GM12874 (cell line): Measurements from ENCODE around the gene PXMP4.

Source experiments
- TF ChIP-seq, protein P1 (sequence below): IDR thresholded peaks from 2 replicates; pipeline ENCODE4 v1.5.1; 2011; ENCODE audit warnings: low read depth, mild to moderate bottlenecking, control low read depth, low read length, moderate library complexity; ENCODE audit not compliant: insufficient read depth

Gene PXMP4

GRCh38 chr20:33681728-33682353 lies 38.3 kb downstream of the PXMP4 start:
- TF ChIP-seq, protein P1, sequence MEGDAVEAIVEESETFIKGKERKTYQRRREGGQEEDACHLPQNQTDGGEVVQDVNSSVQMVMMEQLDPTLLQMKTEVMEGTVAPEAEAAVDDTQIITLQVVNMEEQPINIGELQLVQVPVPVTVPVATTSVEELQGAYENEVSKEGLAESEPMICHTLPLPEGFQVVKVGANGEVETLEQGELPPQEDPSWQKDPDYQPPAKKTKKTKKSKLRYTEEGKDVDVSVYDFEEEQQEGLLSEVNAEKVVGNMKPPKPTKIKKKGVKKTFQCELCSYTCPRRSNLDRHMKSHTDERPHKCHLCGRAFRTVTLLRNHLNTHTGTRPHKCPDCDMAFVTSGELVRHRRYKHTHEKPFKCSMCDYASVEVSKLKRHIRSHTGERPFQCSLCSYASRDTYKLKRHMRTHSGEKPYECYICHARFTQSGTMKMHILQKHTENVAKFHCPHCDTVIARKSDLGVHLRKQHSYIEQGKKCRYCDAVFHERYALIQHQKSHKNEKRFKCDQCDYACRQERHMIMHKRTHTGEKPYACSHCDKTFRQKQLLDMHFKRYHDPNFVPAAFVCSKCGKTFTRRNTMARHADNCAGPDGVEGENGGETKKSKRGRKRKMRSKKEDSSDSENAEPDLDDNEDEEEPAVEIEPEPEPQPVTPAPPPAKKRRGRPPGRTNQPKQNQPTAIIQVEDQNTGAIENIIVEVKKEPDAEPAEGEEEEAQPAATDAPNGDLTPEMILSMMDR: no peak

DNA sequence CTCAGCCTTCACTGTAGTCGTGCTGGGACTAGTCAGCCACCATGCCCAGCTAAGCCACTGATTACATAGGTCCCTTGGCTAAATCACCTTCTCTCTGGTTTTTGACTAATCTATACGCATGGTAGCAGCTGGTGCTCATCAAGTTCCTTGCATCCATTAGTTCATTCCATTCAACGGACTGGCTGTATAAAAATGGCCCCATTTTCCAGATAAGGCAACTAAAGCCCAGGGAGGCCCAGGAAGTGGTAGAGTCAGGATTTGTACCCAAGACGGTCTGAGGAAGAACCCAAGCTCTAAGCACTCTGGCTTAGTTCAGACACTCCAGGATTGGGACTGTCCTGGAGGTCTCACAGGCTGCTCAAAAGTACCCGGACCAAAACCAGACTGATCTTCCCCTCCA lies 38.8 kb downstream of the PXMP4 start:
- TF ChIP-seq, protein P1: no peak

- TF ChIP-seq, protein P1: no peak
These were observed 39.4 kb downstream of the PXMP4 start for GRCh38 chr20:33680686-33681085.

GRCh38 chr20:33679758-33680485 lies 40.2 kb downstream of the PXMP4 start:
- TF ChIP-seq, protein P1: no peak

GRCh38 chr20:33677991-33678702 lies 42.0 kb downstream of the PXMP4 start:
- TF ChIP-seq, protein P1: no peak

DNA sequence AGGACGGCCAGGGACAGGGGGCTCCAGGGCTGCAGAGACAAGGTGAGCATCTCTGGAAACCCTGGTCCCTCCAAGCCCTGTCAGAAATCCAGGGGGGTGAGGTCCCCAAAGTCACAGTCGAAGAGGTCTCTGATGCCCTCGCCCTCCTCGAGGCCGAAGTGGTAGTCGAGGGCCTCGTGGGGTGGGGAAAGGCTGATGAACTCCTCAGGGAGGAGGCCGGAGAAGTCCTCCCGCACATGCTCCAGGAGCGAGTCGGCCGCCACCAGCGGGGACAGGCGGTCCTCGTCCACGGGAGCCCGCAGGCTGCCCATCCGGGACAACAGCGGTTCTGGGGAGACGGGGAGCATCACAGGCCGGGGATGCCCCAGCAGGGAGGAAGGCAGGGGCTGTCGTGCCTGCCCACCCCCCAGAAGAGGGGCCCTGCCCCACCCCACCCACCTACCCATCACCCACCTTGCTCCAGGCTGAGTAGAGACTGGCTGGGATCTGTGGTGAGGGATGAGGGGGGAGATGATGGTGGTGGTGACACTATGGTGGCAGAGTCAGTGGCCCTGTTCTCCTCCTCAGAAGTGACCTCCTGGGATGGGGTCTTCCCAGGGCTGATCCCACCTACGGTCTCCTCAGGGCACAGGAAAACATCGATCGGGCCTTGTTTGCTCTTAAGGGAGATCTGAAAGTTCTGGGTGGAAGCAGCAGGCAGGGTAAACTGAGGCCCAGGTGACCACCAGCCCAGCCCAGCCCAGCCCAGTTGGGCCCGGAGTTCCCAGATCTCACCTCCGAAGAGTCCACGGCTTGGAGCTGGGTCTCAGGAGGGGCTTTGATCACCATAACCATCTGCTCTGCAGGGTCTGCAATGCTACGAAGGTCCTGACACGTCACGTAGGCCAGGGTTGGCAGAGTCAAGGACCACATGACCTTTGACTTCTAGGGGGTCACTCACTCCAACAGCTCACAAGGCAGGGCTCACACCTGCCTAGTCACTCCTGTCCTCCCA lies 43.2 kb downstream of the PXMP4 start:
- TF ChIP-seq, protein P1: no peak
